BJ (cell line): ENCODE results near the gene STARD3. TPM values are rescaled to one million over a fixed set of nuclear protein-coding genes. Genes with fewer than 3 reads are reported as not detected.

Experiments
- CTCF ChIA-PET: fragments of 350-600 bp; formaldehyde crosslinking; extraction: SDS; loops from one replicate; lab custom pipeline; 2021; ENCODE audit warnings: antibody characterized with exemption, inconsistent platforms; lab: Yijun Ruan, JAX
- POLR2A ChIA-PET: fragments of 300-600 bp; sonication (Branson Sonifier 250); formaldehyde crosslinking; extraction: SDS; loops from one replicate; lab custom pipeline; 2021; ENCODE audit warnings: antibody characterized with exemption; lab: Charles Lee
- DNase-seq: peaks from one replicate; pipeline ENCODE4 v3.0.0-alpha.2; 2011; ENCODE audit warnings: low read depth
- H3K27me3 ChIP-seq: 2 replicates; pipeline ENCODE4 v1.6.0; 2011; ENCODE audit warnings: low read length; ENCODE audit not compliant: control insufficient read depth, insufficient read depth
- H3K36me3 ChIP-seq: 2 replicates; pipeline ENCODE4 v1.5.1; 2011; ENCODE audit warnings: low read length; ENCODE audit not compliant: control insufficient read depth, insufficient read depth
- H3K4me3 ChIP-seq: 2 replicates; pipeline ENCODE4 v1.5.1; 2011; ENCODE audit warnings: low read depth, mild to moderate bottlenecking, control low read depth, low read length
- CTCF ChIP-seq: IDR thresholded peaks from 2 replicates; pipeline ENCODE4 v1.5.1; 2011; ENCODE audit warnings: low read depth, mild to moderate bottlenecking, control low read depth, inconsistent platforms, low read length, moderate library complexity; ENCODE audit not compliant: insufficient read depth
- polyA plus RNA-seq: library from polyadenylated mRNA; depleted of rRNA; stranded (reverse); fragments of >200 nt; gene quantifications from 2 replicates; pipeline ENCODE4 v1.2.3, GENCODE V29; 2011

Gene STARD3
- polyA plus RNA-seq, 1 experiment = 93.8 TPM

DNA sequence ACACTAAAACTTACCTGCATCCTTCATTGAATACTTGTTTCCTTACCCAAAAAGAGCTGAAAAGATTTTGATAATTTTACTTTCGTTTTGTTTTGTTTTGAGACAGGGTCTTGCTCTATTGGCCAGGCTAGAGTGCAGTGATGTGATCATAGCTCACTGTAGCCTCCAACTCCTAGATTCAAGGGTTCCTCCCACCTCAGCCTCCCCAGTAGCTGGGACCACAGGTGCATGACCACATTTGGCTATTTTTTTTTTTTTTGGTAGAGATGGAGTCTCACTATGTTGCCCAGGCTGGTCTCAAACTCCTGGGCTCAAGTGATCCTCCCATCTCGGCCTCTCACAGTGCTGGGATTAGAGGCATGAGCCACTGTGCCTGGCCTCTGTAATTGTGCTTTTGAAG is 18.2 kb downstream of the STARD3 start:
- no peak for TF ChIP-seq CTCF
- DNase-seq = no peak
- POLR2A ChIA-PET = no interaction called here
- CTCF ChIA-PET = interaction anchor here (0.6 to 5.8 kb wide), 13 partner anchors 8 to 791 kb away, joined by 3 to 59 read pairs (median 5); partner anchors contain the start of genes MIEN1, PGAP3, PNMT and TCAP
- Histone ChIP-seq H3K27me3 (no peaks in the 10 kb centered on the region), H3K36me3 (peaks cover 9% of the 10 kb centered on the region), H3K4me3 (no peak overlapping the region)

- peaks cover 24% of the 10 kb centered on the region for H3K36me3 ChIP-seq
- no peak overlapping the region for H3K4me3 ChIP-seq
- no peaks in the 10 kb centered on the region for H3K27me3 ChIP-seq
- DNase-seq = no peak
- ChIA-PET CTCF (interaction anchor here (0.6 to 1.7 kb wide), 3 partner anchors 11 to 48 kb away, joined by 3 to 5 read pairs (median 4); no protein-coding TSS in a partner anchor), POLR2A (no interaction called here)
- no peak for TF ChIP-seq CTCF
Observed at GRCh38 chr17:39658346-39658745, 21.4 kb downstream of the STARD3 start.

GRCh38 chr17:39658760-39659159 is 21.8 kb downstream of the STARD3 start:
- H3K4me3 ChIP-seq = no peak overlapping the region
- H3K36me3 ChIP-seq = peaks cover 23% of the 10 kb centered on the region
- CTCF ChIA-PET = interaction anchor here (0.6 to 1.7 kb wide), 3 partner anchors 11 to 47 kb away, joined by 3 to 5 read pairs (median 4); no protein-coding TSS in a partner anchor
- DNase-seq = no peak
- POLR2A ChIA-PET = no interaction called here
- H3K27me3 ChIP-seq = no peaks in the 10 kb centered on the region
- TF ChIP-seq CTCF = no peak

- Histone ChIP-seq H3K27me3 (no peaks in the 10 kb centered on the region), H3K4me3 (no peak overlapping the region), H3K36me3 (peaks cover 21% of the 10 kb centered on the region)
- no peak for TF ChIP-seq CTCF
- no peak for DNase-seq
- ChIA-PET CTCF (interaction anchor here (1.1 to 1.2 kb wide), 2 partner anchors 10 to 38 kb away, joined by 3 to 5 read pairs; no protein-coding TSS in a partner anchor), POLR2A (no interaction called here)
Observed at GRCh38 chr17:39659279-39660010, 22.5 kb downstream of the STARD3 start.

DNA sequence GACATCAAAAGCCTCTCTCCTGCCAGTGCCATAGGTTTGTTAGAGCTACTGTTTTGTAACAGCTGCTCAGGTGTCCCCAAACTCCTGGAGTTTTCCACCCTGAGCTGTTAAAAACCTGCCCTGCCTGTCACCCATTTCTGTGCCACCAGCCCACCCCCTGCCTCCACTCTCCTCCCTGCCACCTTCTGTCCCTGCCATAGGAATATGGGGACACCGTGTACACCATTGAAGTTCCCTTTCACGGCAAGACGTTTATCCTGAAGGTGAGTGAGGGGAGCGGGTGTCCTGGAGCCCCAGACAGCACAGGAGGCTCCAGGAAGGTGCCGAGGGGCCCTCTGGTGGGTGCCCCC is 23.0 kb downstream of the STARD3 start:
- ChIA-PET POLR2A (no interaction called here), CTCF (interaction anchor here (1.1 to 1.2 kb wide), 2 partner anchors 9 to 38 kb away, joined by 3 to 5 read pairs; no protein-coding TSS in a partner anchor)
- no peak for TF ChIP-seq CTCF

More for the DNA sequence above, 23.0 kb downstream of the STARD3 start:
- no peak overlapping the region for H3K4me3 ChIP-seq
- no peaks in the 10 kb centered on the region for H3K27me3 ChIP-seq
- peaks cover 20% of the 10 kb centered on the region for H3K36me3 ChIP-seq
- no peak for DNase-seq
